Peyer's patch (tissue), 4 donors: ENCODE measurements around the gene SCNN1B.

ENCODE experiments used
- POLR2A ChIP-seq, 2 donors: fragments of 450-650 bp; IDR thresholded peaks; one replicate each; pipeline ENCODE4 v1.5.1; 2017; ENCODE audit warnings: antibody characterized with exemption in 2 of 2, mild to moderate bottlenecking in 2 of 2, moderate library complexity in 2 of 2
- TF ChIP-seq, protein P1 (sequence below), 6 experiments: fragments of 450-650 bp in 4 of 6; fragments of 200-600 bp in 2 of 6; sonication (generic) in 1 of 6; IDR thresholded peaks; one replicate each; pipeline ENCODE4 v1.5.1; 2017 to 2019; ENCODE audit warnings: antibody characterized with exemption in 6 of 6, mild to moderate bottlenecking in 3 of 6, moderate library complexity in 1 of 6

DNA sequence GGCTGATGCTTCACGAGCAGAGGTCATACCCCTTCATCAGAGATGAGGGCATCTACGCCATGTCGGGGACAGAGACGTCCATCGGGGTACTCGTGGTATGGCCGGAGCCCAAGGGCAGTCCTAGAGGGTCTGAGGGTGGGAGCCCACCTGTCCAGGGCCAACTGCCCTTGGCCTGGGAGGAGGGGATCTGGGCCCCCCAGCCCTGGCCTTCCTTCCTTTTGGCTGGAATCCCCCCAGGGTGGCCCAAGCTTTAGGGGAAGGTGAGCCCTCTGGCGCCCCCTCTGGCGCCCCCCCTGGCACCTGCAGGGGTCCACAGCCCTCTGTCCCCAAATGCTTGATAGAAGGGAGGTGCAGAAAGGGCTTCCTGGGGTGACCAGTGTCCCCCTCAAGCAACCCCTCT is 69.3 kb downstream of the SCNN1B start:
- TF ChIP-seq, protein P1, sequence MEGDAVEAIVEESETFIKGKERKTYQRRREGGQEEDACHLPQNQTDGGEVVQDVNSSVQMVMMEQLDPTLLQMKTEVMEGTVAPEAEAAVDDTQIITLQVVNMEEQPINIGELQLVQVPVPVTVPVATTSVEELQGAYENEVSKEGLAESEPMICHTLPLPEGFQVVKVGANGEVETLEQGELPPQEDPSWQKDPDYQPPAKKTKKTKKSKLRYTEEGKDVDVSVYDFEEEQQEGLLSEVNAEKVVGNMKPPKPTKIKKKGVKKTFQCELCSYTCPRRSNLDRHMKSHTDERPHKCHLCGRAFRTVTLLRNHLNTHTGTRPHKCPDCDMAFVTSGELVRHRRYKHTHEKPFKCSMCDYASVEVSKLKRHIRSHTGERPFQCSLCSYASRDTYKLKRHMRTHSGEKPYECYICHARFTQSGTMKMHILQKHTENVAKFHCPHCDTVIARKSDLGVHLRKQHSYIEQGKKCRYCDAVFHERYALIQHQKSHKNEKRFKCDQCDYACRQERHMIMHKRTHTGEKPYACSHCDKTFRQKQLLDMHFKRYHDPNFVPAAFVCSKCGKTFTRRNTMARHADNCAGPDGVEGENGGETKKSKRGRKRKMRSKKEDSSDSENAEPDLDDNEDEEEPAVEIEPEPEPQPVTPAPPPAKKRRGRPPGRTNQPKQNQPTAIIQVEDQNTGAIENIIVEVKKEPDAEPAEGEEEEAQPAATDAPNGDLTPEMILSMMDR (IDR thresholded peaks at IDR 0.05) = no peak
- TF ChIP-seq POLR2A (IDR thresholded peaks at IDR 0.05) = no peak
